Measurements from ENCODE around the gene SLC46A2. TPM values are rescaled to one million over a fixed set of nuclear protein-coding genes. Genes with fewer than 3 reads are reported as not detected.

SLC46A2 gene
- total and polyA plus RNA-seq, 3 experiments from 2014 or later = not detected

- Histone ChIP-seq H3K27ac (ENCODE audit: low read depth, low read length) (no peak overlapping the region), H3K4me1 (ENCODE audit: insufficient read depth, low read length) (no peaks in the 10 kb centered on the region)
- CTCF ChIA-PET = no interaction called here
Observed at GRCh38 chr9:112861638-112862555, 28.8 kb downstream of the SLC46A2 start.

GRCh38 chr9:112861155-112861554 is 29.5 kb downstream of the SLC46A2 start:
- H3K9me3 ChIP-seq (ENCODE audit: low read length) = no peaks in the 10 kb centered on the region
- H3K4me3 Mint-ChIP-seq = no peak overlapping the region
- no peak overlapping the region for H3K4me3 ChIP-seq (ENCODE audit: low read length)
- ChIA-PET CTCF (no interaction called here), POLR2A (no interaction called here)
- H3K36me3 ChIP-seq (ENCODE audit: insufficient read depth, low read length) = peaks cover 3% of the 10 kb centered on the region
- peaks cover 4 to 33% (median 14%) of the 10 kb centered on the region in 3 donors for H3K36me3 Mint-ChIP-seq
- no peaks in the 10 kb centered on the region for H3K27me3 Mint-ChIP-seq
- no peaks in the 10 kb centered on the region for H3K27me3 ChIP-seq (ENCODE audit: insufficient read depth, low read length, poor library complexity, severe bottlenecking)
- H3K27ac Mint-ChIP-seq = no peak overlapping the region
- no peak for DNase-seq
- H3K4me1 ChIP-seq (ENCODE audit: insufficient read depth, low read length) = no peaks in the 10 kb centered on the region
- H3K4me1 Mint-ChIP-seq = peaks cover 5 to 15% (median 8%) of the 10 kb centered on the region in 3 donors
- H3K27ac ChIP-seq (ENCODE audit: low read depth, low read length) = no peak overlapping the region
- H3K9me3 Mint-ChIP-seq = no peaks in the 10 kb centered on the region

More at GRCh38 chr9:112861638-112862555, 28.8 kb downstream of the SLC46A2 start:
- Mint-ChIP-seq H3K36me3 (peaks cover 4 to 35% (median 14%) of the 10 kb centered on the region in 3 donors), H3K27ac (peak overlapping the region in 1 of 8 donors; percentile 47), H3K4me1 (peaks cover 3 to 15% (median 6%) of the 10 kb centered on the region in 3 donors), H3K4me3 (no peak overlapping the region), H3K9me3 (no peaks in the 10 kb centered on the region), H3K27me3 (no peaks in the 10 kb centered on the region)
- DNase-seq = no peak
- Histone ChIP-seq H3K36me3 (ENCODE audit: insufficient read depth, low read length) (peaks cover 3% of the 10 kb centered on the region), H3K9me3 (ENCODE audit: low read length) (no peaks in the 10 kb centered on the region), H3K4me3 (ENCODE audit: low read length) (no peak overlapping the region), H3K27me3 (ENCODE audit: insufficient read depth, low read length, poor library complexity, severe bottlenecking) (no peaks in the 10 kb centered on the region)
- POLR2A ChIA-PET = no interaction called here

DNA sequence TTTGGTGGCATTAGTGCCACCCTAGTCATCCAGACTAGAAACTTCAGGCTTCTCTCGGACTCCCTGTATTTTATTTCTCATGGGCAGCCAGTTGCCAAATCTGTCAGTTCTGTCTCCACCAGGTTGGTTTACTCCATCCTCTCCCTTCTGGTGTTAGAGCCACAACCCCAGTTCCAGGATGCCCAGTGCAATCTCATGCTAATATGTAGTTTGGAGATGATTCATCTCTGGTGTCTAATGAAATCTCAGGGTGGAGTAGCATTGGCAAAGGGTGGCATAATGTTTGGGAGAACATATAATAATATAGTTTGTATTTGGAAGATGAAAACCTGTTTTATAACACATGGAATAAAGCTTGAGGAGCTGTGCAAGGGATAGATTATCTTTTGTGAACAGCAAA is 30.2 kb downstream of the SLC46A2 start:
- H3K9me3 ChIP-seq (ENCODE audit: low read length) = no peaks in the 10 kb centered on the region
- H3K36me3 Mint-ChIP-seq = peaks cover 4 to 28% (median 14%) of the 10 kb centered on the region in 3 donors
- no peak overlapping the region for H3K27ac ChIP-seq (ENCODE audit: low read depth, low read length)
- no peaks in the 10 kb centered on the region for H3K27me3 ChIP-seq (ENCODE audit: insufficient read depth, low read length, poor library complexity, severe bottlenecking)
- POLR2A ChIA-PET = no interaction called here
- peak overlapping the region in 1 of 8 donors; percentile 13 for H3K27ac Mint-ChIP-seq
- H3K4me3 ChIP-seq (ENCODE audit: low read length) = no peak overlapping the region
- H3K9me3 Mint-ChIP-seq = no peaks in the 10 kb centered on the region
- peaks cover 3% of the 10 kb centered on the region for H3K36me3 ChIP-seq (ENCODE audit: insufficient read depth, low read length)
- H3K4me1 Mint-ChIP-seq = peaks cover 3 to 15% (median 8%) of the 10 kb centered on the region in 3 donors
- CTCF ChIA-PET = no interaction called here
- H3K4me1 ChIP-seq (ENCODE audit: insufficient read depth, low read length) = no peaks in the 10 kb centered on the region
- H3K4me3 Mint-ChIP-seq = no peak overlapping the region
- no peak for DNase-seq
- H3K27me3 Mint-ChIP-seq = no peaks in the 10 kb centered on the region

DNA sequence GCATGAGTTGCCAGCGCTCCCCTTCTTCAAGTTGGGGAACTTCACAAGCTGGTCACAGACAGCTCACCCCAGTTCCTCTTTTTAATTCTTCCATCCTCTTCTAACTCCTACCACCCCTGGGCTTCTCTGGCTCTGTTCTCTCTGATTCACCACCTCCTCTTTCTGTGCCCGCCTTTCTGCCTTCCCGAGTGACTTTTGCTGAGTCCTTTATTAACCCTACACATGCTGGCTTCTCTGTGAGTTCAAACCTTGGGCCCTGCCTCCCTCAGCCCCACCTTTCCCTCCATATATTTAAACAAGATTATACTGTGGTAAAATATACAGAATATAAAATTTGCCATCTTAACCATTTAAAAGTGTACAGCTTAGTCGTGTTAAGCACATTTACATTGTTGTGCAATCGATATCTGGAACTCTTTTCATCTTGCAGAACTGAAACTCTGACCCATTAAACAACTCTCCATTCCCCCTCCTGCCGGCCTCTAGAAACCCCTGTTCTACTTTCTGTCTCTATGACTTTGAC is 32.0 kb downstream of the SLC46A2 start:
- Histone ChIP-seq H3K9me3 (ENCODE audit: low read length) (no peaks in the 10 kb centered on the region), H3K27me3 (ENCODE audit: insufficient read depth, low read length, poor library complexity, severe bottlenecking) (no peaks in the 10 kb centered on the region), H3K4me1 (ENCODE audit: insufficient read depth, low read length) (no peaks in the 10 kb centered on the region), H3K36me3 (ENCODE audit: insufficient read depth, low read length) (no peaks in the 10 kb centered on the region), H3K4me3 (ENCODE audit: low read length) (no peak overlapping the region), H3K27ac (ENCODE audit: low read depth, low read length) (no peak overlapping the region)
- no peaks in the 10 kb centered on the region for H3K9me3 Mint-ChIP-seq
- ChIA-PET CTCF (no interaction called here), POLR2A (no interaction called here)
- peaks cover 8 to 13% (median 11%) of the 10 kb centered on the region in 3 donors for H3K4me1 Mint-ChIP-seq
- peak overlapping the region in 2 of 8 donors; percentile 19 to 38 for H3K27ac Mint-ChIP-seq
- no peaks in the 10 kb centered on the region for H3K27me3 Mint-ChIP-seq
- peaks cover 4 to 27% (median 18%) of the 10 kb centered on the region in 3 donors for H3K36me3 Mint-ChIP-seq
- no peak for DNase-seq
- no peak overlapping the region for H3K4me3 Mint-ChIP-seq

DNA sequence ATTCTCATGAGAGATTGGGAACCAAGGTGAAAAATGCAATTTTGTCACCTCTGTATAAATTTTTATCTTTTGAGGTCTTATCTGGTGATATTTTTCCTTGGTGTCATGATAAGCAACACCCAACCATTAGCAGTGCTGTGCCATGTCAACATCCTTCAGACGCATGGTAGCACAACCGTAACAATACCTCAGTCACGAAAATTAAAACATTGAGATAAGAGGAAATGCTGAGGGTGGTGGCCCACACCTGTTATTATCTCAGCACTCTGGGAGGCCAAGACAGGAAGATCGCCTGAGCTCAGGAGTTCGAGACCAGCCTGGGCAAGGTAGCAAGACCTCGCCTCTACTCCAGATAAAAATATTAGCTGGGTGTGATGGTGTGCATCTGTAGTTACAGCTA is 32.7 kb downstream of the SLC46A2 start:
- CTCF ChIA-PET = no interaction called here

GRCh38 chr9:112856843-112857242 is 33.8 kb downstream of the SLC46A2 start:
- ChIA-PET POLR2A (no interaction called here), CTCF (no interaction called here)
- H3K27ac Mint-ChIP-seq = no peak overlapping the region
- no peak overlapping the region for H3K27ac ChIP-seq (ENCODE audit: low read depth, low read length)
- H3K27me3 Mint-ChIP-seq = no peaks in the 10 kb centered on the region
- no peak for DNase-seq
- H3K36me3 ChIP-seq (ENCODE audit: insufficient read depth, low read length) = no peaks in the 10 kb centered on the region
- H3K4me1 Mint-ChIP-seq = peaks cover 8 to 11% (median 10%) of the 10 kb centered on the region in 3 donors
- H3K27me3 ChIP-seq (ENCODE audit: insufficient read depth, low read length, poor library complexity, severe bottlenecking) = no peaks in the 10 kb centered on the region
- H3K4me3 ChIP-seq (ENCODE audit: low read length) = no peak overlapping the region
- no peak overlapping the region for H3K4me3 Mint-ChIP-seq
- H3K9me3 ChIP-seq (ENCODE audit: low read length) = no peaks in the 10 kb centered on the region
- H3K9me3 Mint-ChIP-seq = no peaks in the 10 kb centered on the region
- H3K4me1 ChIP-seq (ENCODE audit: insufficient read depth, low read length) = no peaks in the 10 kb centered on the region
- H3K36me3 Mint-ChIP-seq = peaks cover 8 to 35% (median 33%) of the 10 kb centered on the region in 3 donors

More for the DNA sequence above, 32.7 kb downstream of the SLC46A2 start:
- peaks cover 4 to 27% (median 23%) of the 10 kb centered on the region in 3 donors for H3K36me3 Mint-ChIP-seq
- H3K4me1 Mint-ChIP-seq = peaks cover 8 to 11% (median 10%) of the 10 kb centered on the region in 3 donors
- Histone ChIP-seq H3K27ac (ENCODE audit: low read depth, low read length) (no peak overlapping the region), H3K27me3 (ENCODE audit: insufficient read depth, low read length, poor library complexity, severe bottlenecking) (no peaks in the 10 kb centered on the region), H3K9me3 (ENCODE audit: low read length) (no peaks in the 10 kb centered on the region), H3K4me3 (ENCODE audit: low read length) (no peak overlapping the region), H3K36me3 (ENCODE audit: insufficient read depth, low read length) (no peaks in the 10 kb centered on the region), H3K4me1 (ENCODE audit: insufficient read depth, low read length) (no peaks in the 10 kb centered on the region)
- DNase-seq = no peak
- no peaks in the 10 kb centered on the region for H3K9me3 Mint-ChIP-seq
- POLR2A ChIA-PET = no interaction called here
- H3K27ac Mint-ChIP-seq = peak overlapping the region in 1 of 8 donors; percentile 46
- H3K27me3 Mint-ChIP-seq = no peaks in the 10 kb centered on the region
- H3K4me3 Mint-ChIP-seq = no peak overlapping the region

GRCh38 chr9:112856200-112856599 is 34.5 kb downstream of the SLC46A2 start:
- no peaks in the 10 kb centered on the region for H3K9me3 Mint-ChIP-seq
- H3K27me3 ChIP-seq (ENCODE audit: insufficient read depth, low read length, poor library complexity, severe bottlenecking) = no peaks in the 10 kb centered on the region
- H3K27ac ChIP-seq (ENCODE audit: low read depth, low read length) = no peak overlapping the region
- H3K36me3 ChIP-seq (ENCODE audit: insufficient read depth, low read length) = no peaks in the 10 kb centered on the region
- no peaks in the 10 kb centered on the region for H3K27me3 Mint-ChIP-seq
- H3K4me1 ChIP-seq (ENCODE audit: insufficient read depth, low read length) = no peaks in the 10 kb centered on the region
- no peak for DNase-seq
- ChIA-PET CTCF (interaction anchor here (1.1 kb wide), 1 partner anchor 10 kb away, joined by 3 read pairs; no protein-coding TSS in a partner anchor), POLR2A (no interaction called here)
- peaks cover 7 to 11% (median 8%) of the 10 kb centered on the region in 3 donors for H3K4me1 Mint-ChIP-seq
- no peak overlapping the region for H3K4me3 Mint-ChIP-seq
- no peak overlapping the region for H3K4me3 ChIP-seq (ENCODE audit: low read length)
- peak overlapping the region in 1 of 8 donors; percentile 31 for H3K27ac Mint-ChIP-seq
- H3K36me3 Mint-ChIP-seq = peaks cover 8 to 38% (median 36%) of the 10 kb centered on the region in 3 donors
- no peaks in the 10 kb centered on the region for H3K9me3 ChIP-seq (ENCODE audit: low read length)

DNA sequence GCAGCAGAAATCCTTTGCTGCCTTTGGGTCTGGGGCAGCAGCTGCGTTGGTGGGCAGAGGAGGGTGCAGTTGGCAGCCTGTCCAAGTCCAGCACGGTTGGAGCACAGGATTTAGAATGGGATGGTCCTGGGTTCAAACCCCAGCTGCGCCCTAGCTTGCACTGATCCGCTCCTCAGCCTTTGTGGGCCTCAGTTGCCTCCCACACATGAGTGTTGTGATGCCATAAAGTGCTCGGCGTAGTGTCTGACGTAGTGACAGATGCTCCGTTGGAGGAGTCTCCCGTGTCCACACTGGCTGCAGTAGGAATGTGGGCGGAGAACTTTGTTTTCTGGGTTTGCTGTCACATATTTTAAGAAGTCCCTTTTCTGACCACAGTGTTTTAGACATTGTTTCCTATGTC is 36.0 kb downstream of the SLC46A2 start:
- ChIA-PET POLR2A (no interaction called here), CTCF (no interaction called here)
- Histone ChIP-seq H3K27ac (ENCODE audit: low read depth, low read length) (no peak overlapping the region), H3K4me3 (ENCODE audit: low read length) (no peak overlapping the region), H3K27me3 (ENCODE audit: insufficient read depth, low read length, poor library complexity, severe bottlenecking) (no peaks in the 10 kb centered on the region), H3K36me3 (ENCODE audit: insufficient read depth, low read length) (no peaks in the 10 kb centered on the region), H3K9me3 (ENCODE audit: low read length) (no peaks in the 10 kb centered on the region), H3K4me1 (ENCODE audit: insufficient read depth, low read length) (no peaks in the 10 kb centered on the region)
- H3K4me1 Mint-ChIP-seq = peaks cover 7 to 11% (median 8%) of the 10 kb centered on the region in 3 donors
- H3K9me3 Mint-ChIP-seq = no peaks in the 10 kb centered on the region
- DNase-seq = no peak
- no peaks in the 10 kb centered on the region for H3K27me3 Mint-ChIP-seq
- no peak overlapping the region for H3K4me3 Mint-ChIP-seq
- no peak overlapping the region for H3K27ac Mint-ChIP-seq
- peaks cover 11 to 51% (median 39%) of the 10 kb centered on the region in 3 donors for H3K36me3 Mint-ChIP-seq
